Measurements from ENCODE around the gene MIA3.
A peak's percentile ranks its signal among the peaks of the same experiment; 100 is the strongest.
"Not testable (repeated sequence)": the region's sequence is repeated elsewhere in the genome, so short reads cannot be mapped to it uniquely, and the experiment has no call there.

MIA3 gene, protein sequence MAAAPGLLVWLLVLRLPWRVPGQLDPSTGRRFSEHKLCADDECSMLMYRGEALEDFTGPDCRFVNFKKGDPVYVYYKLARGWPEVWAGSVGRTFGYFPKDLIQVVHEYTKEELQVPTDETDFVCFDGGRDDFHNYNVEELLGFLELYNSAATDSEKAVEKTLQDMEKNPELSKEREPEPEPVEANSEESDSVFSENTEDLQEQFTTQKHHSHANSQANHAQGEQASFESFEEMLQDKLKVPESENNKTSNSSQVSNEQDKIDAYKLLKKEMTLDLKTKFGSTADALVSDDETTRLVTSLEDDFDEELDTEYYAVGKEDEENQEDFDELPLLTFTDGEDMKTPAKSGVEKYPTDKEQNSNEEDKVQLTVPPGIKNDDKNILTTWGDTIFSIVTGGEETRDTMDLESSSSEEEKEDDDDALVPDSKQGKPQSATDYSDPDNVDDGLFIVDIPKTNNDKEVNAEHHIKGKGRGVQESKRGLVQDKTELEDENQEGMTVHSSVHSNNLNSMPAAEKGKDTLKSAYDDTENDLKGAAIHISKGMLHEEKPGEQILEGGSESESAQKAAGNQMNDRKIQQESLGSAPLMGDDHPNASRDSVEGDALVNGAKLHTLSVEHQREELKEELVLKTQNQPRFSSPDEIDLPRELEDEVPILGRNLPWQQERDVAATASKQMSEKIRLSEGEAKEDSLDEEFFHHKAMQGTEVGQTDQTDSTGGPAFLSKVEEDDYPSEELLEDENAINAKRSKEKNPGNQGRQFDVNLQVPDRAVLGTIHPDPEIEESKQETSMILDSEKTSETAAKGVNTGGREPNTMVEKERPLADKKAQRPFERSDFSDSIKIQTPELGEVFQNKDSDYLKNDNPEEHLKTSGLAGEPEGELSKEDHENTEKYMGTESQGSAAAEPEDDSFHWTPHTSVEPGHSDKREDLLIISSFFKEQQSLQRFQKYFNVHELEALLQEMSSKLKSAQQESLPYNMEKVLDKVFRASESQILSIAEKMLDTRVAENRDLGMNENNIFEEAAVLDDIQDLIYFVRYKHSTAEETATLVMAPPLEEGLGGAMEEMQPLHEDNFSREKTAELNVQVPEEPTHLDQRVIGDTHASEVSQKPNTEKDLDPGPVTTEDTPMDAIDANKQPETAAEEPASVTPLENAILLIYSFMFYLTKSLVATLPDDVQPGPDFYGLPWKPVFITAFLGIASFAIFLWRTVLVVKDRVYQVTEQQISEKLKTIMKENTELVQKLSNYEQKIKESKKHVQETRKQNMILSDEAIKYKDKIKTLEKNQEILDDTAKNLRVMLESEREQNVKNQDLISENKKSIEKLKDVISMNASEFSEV (N-terminal part only)

DNA sequence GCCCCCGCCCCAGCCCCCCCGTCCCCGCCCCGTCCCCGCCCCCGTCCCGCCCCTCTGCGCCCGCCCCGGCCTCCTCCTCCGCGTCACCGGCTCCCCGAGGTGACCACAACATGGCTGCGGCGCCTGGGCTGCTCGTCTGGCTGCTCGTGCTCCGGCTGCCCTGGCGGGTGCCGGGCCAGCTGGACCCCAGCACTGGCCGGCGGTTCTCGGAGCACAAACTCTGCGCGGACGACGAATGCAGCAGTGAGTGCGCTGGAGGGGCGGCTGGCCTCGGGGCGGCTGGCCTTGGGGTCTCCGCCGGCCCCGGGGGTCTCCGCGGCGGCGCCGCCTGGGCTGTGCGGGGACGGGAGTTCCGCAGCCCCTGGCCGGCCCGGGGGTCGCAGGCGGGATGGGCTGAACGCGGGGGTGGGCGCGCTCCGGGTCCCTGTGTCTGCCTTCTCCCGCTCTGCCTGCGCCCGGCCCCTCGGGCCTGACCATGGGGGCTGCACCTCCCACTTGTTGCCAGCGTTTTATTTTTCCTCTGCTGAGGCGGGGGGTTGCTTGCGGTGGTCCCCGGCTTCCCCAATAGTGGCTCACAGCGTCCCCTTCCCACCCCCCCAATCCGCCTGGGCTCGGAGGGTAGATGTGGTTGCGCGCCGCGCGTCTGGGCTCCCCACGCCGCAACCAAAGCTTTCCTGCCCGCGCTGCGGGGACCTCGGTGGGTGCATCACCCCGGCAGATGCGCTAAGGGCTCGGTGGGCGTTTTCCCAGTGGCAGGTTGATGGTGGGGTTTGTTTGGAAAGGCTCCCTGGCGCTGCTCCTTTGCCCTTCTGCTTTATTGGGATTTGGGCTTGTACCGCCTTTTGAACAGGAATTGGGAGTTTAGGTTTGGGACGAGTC lies at the start of gene MIA3:
Gene MIA3, plus strand, starts transcription at position 97 of the 879 bp plus-strand sequence. Its CDS starts 14 bp downstream, at position 111.
- DNase-seq (ENCODE audit: low read depth in 2 of 2), result peak in 1 of 2 experiments; percentile 57

DNA sequence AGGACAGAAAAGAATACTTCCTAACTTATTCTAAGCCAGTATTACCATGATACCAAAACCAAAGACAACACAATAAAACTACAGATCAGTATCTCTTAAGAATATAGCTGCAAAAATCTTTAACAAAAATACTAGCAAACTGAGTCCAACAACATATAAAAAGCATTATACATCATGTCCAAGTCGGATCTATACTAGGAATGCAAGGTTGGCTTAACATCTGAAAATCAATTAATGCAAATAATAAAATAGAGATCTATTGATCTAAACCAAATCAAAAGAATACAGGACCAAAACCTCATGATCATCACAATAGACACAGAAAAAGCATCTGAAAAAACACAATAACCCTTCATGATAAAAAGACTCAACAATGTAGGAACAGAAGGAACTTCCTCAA lies 47.1 kb upstream of the MIA3 start:
- DNase-seq (ENCODE audit: low read depth in 2 of 2), result no peak

DNA sequence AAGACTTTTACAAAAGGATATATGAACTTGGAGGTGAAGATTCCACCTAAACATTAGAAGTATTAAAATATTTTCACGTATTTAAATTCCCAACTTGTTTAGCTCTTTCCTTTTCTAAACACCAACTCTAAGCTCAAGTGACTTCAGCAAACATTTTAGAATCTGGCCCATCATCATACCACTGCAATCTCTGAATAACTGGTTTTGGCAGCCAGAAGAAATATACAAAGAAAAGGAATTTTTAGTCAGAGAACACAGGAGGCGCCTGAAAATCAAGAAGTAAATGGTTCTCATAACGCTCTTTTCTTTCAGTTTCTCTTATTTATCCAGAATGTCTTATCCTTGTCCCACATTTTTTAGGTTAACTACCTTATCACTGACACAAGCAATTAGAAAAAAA lies 38.6 kb upstream of the MIA3 start:
- DNase-seq (ENCODE audit: low read depth in 2 of 2), result no peak

DNA sequence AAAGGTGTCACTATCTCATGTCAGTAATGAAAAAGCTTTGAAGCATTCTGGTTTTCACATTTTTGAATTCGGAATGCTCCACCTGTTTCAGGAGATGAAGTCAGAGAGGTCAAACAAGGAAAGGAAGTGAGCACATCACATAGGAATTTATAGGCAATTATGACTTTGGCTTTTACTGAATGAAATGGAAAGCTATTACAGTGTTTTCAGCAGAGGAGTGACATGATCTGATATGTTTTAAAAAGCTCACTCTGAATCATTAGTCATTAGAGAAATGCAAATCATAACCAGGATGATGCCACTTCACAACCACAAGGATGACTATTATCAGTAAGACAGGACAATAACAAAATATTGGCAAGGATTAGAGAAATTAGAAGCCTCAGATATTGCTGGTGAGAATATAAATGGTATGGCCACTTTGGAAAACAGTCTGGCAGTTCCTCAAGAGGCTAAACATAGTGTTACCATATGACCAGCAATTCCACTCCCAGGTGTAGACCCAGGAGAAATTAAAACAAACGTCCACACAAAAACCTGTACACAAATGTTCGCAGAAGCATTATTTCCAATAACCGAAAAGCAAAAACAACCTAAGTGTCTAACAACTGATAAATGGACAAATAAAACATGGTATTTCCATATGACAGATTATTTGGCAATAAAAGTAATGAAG lies 35.7 kb upstream of the MIA3 start:
- DNase-seq (ENCODE audit: low read depth in 2 of 2), result no peak

DNA sequence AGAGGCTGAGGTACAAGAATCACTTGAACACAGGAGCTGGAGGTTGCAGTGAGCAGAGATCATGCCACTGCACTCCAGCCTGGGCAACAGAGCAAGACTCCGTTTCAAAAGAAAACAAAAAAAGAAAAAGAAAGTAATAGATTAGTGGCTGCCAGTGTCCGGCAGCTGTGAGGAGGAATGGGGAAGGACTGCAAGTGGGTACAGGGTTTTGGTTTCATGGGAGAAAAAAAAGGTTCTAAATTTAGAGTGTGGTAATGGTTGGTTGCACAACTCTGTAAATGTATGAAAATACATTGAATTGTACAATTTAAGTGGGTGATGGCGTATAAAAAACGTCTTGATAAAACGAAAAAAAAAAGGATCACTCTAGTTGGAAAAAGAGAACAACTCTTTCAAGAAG lies 34.8 kb upstream of the MIA3 start:
- DNase-seq (ENCODE audit: low read depth in 2 of 2), result no peak

DNA sequence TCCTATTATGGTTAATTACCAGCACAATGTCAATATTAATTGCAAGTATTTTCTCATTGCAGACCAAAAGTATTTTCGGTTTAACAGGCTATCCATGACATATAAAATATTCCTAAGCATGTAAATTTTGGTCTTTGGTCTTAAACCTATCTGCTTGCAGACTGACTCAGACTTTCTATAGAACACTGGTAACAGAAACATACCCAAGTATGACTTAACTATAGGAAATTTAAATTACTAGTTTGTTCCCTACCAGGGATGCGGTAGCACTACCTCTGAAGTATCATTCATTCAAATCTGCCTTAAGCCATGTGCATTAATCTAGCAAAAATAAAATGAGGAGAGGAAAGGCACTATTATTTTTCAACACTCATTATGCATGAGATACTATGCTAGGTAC lies 31.1 kb upstream of the MIA3 start:
- no peak for DNase-seq (ENCODE audit: low read depth in 2 of 2)

DNA sequence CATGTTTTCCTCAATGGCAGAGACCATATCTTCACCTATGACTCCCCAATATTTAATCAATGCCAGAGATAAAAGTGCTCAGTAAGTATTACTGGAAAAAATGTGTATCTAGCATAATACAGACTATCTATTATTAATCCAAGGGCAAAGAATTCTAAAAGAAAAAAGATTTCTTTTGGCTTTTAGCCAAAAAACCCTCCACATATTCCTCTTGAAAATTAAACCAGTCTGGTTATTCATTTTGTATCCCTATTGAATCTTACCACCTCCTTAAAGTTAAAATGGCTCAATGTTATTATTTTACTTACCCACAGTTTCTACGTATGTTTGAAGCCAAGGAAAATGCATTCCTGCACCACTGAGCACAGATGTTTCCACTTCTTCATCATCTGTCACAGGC lies 29.8 kb upstream of the MIA3 start:
- no peak for DNase-seq (ENCODE audit: low read depth in 2 of 2)

DNA sequence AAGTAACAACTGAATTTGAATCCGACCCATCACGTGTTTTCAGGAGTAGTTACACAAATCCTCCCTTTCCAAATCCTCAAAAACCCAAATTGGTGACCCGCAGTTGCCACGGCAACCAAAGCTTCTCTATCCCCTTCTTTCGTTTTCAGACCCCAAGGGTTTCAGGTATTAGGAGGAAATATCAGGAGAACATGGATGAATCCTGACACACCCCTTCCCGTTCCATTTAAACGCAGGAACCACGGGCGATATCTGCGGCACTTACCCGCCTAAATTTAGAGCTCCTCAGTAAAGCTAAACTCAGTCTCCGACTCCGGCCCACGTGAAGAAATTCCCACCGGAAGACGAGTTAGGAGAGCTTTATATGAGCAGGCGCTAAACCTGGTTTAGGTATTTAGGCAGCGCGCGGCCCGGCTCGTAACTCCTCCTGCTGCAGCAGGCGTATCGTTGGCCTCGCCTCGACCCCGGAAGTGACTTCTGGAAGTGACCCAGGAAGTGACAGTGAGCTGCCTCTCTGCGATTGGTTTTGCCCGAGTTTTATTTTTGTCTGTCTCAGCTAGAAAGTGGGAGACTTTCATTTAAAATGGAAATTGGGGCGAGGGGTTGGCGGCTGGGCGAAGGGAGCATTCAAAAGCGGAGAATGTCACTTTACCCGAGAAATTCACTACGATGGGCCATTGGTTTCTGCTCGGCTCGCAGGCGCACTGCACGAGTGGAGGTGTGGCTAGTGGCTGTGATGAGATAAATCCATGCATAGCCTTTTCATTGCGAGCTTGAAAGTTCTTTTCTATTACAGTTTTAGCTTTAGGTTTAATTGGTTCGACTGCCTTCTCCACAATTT lies 28.2 kb upstream of the MIA3 start, which contains the start of gene TAF1A:
Gene TAF1A, minus strand, starts transcription at position 472 of the 841 bp plus-strand sequence.
- DNase-seq (ENCODE audit: low read depth in 2 of 2), result peak; percentile 73 to 83

DNA sequence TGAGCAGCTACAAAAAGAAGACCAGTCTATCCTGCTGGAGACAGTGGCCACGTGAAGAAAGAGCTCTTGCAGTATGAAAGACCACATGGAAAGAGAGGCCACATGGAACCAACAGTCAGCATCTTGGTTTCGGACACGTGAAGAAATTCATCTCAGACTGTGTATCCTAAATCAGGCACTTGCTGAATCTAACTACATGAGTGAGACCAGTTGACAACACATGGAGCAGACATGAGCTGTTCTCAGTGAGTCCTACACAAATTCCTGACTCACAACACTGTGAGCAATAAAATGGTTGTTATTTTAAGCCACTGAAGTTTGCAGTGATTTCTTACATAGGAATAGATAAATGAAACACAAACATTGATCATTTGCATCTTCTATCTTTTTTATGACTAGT lies 25.7 kb upstream of the MIA3 start:
- DNase-seq (ENCODE audit: low read depth in 2 of 2), result no peak

DNA sequence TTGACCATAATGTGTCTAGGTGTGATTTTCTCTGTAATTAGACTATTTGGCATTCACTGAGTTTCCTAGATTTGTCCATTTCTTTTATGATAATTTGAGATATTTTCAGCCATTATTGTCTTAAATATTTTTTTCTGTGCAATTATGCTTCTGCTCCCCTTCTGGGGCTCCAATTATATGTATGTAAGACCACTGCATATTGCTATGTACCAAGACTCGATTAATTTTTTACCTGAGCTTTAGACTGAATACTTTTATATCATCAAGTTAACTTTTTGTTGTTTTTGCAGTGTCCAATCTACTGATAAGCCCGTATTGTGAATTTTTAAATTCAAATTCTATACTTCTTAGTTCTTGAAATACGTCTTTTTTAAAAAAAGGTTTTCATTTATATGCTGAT lies 23.1 kb upstream of the MIA3 start:
- DNase-seq (ENCODE audit: low read depth in 2 of 2), result no peak

DNA sequence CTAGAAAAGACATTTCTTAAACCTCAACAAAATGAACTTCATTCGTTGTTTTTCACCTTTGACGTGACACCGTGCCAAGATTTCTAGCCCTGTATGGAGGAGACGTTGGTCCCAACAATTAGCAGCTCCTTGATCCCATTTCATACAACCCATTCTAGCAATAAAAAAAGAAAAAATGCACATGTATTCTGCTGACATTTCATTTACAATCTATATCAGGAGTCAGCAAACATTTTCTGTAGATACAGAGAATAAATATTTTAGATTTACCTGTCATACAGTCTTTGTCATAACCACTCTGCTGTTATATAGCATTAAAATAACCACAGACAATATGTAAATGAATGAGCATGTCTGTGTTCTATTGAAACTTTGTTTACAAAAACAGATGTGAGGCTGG lies 21.2 kb upstream of the MIA3 start:
- no peak for DNase-seq (ENCODE audit: low read depth in 2 of 2)

DNA sequence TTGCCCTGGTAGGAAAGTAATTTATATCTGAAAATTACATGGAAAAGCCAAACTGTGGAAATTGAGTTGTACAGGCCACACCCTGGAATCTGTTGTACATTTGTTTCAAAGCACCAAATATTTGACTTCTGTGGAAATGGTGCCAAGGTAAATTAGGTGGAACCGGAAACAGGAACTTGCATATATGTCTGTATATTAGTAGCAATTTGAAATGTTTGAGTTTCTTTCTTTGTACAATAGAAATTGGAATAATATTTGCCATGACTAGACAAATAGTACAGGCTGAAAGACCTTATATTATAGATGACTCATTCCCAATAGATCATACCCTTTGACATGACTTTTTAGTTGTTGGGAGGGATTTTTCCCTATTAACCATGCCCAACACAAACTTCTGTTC lies 17.6 kb upstream of the MIA3 start:
- no peak for DNase-seq (ENCODE audit: low read depth in 2 of 2)

DNA sequence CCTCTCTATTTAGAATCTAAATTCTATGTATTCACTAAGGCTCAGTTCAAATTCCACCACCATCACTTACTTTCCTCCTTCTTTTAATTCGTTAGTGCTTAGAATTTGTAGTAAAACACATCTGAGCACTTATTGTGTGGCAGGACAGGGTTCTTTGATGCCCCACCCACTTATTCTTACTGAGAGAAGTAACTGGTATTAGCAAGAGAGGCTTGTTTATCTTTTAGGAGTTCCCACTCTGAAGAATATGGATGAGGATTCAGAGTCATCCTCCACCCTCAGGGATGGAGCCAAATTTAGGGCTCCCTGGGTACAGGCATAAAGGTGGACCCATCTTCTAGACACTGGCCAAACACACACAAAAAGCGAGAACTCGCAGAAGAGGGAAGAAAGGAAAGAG lies 16.6 kb upstream of the MIA3 start:
- no peak for DNase-seq (ENCODE audit: low read depth in 2 of 2)

DNA sequence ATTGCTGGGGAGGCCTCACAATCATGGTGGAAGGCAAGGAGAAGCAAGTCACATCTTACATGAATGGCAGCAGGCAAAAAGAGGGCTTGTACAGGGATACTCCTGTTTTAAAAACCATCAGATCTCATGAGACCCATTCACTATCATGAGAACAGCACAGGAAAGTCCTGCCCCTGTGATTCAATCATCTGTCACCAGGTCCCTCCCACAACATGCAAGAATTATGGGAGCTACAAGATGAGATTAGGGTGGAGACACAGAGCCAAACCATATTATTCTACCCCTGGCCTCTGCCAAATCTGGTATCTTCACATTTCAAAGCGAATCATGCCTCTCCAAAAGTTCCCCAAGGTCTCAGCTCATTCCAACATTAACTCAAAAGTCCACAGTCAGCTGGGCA lies 11.1 kb upstream of the MIA3 start:
- DNase-seq (ENCODE audit: low read depth in 2 of 2), result no peak

DNA sequence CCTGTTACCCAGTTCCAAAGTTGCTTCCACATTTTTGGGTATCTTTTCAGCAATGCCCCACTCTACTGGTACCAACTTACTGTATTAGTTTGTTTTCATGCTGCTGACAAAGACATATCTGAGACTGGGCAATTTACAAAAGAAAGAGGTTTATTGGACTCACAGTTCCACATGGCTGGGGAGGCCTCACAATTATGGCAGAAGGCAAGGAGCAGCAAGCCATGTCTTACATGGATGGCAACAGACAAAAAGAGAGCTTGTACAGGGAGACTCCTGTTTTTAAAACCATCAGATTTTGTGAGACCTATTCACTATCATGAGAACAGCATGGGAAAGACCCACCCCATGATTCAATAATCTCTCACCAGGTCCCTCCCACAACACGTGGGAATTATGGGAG lies 8.8 kb upstream of the MIA3 start:
- not testable (repeated sequence) for DNase-seq (ENCODE audit: low read depth in 2 of 2)

DNA sequence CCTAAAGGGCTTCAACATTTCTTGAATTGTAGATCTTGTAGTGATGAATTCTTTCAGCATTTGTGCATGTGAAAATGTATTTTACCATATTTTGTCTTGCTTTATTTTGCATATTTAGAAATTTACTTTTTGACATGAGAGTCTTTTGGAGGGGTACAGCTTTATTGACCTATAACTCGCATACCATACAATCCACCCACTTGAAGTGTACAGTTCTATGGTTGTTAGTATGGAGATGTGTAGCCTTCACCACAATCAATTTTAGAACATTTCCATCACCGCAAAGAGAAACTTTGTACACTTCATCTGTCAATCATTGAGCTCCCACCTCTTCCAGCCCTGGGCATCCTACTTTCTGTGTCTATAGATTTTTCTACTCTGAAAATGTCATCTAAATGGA lies 7.2 kb upstream of the MIA3 start:
- DNase-seq (ENCODE audit: low read depth in 2 of 2), result no peak

DNA sequence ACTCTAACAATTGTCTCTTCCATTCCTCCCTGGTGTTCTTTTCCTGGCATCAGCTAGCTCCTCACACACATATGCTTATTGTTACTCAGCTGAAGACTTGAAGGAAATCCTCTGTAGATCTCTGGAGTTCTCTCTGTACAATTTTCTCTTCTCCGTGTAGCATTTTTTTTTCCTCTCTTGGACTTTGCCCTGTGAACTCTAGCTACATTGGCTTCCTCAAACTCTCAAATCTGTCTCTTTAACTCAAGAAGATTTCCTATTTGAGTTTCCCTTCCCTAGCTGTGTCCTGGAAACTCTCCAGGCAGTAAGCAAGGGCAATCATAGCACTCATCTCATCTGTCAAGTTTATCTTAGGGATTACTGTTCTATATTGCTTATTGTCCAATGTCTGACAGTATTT lies 4.3 kb upstream of the MIA3 start:
- DNase-seq (ENCODE audit: low read depth in 2 of 2), result no peak

DNA sequence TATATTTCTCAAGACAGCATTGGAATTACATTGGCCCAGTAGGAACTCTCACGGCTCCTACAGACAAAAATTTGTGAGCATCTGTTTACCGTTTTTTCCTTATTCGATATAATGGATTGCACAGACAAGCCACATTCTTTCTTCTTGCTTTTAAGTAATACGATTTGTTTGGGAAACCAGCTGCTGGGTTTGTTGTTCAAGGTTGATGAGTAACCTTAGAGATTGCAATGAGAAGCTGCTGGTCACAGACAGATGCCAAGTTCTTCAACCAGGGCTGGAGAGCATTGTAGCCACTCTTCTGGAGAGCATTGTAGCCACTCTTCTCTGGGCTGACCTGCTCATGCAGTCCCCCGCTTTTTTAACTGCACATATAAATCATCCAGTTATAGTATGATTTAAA lies 1.4 kb upstream of the MIA3 start:
- DNase-seq (ENCODE audit: low read depth in 2 of 2), result no peak

DNA sequence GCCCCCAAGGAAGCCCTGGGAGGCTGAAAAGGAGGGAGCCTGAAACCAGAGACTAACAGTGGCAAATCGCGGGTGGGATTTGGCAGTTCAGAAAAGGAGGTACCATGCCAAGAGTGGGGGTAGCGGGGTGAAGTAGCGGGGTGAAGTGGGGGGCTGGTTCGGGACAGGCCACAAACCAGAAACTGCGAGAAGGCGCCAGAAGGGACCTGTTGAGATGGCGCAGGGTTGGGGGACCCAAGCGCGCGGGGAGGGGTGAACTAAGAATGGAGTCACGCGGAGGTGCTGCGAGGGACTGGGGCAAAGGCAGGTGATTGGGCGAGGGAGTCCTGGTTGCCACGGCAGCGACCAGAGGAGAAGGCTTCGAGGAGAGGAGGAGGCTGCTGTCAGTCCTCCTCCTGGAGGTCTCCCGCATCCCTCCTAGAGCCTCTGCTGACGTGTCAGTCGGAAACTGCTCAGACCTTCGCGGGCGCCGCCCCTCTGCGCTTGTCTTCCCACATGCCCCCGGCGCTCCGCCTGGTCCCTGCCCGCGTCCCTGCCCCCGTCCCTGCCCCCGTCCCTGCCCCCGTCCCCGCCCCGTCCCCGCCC lies 438 bp upstream of the MIA3 start:
- DNase-seq (ENCODE audit: low read depth in 2 of 2), result peak; percentile 81 to 83

Measured in stimulated activated CD4-positive, alpha-beta T cell treated with anti-CD3 and anti-CD28 coated beads, Interleukin-12 subunit alpha, Interleukin-12 subunit beta, amount 100 ng/mL, for 24 hours (primary cell).